Neural cell (in vitro differentiated cells): ENCODE data around the gene CHST1. TPM values are rescaled to one million over a fixed set of nuclear protein-coding genes. Genes with fewer than 3 reads are reported as not detected.

Experiments
- H2AFZ ChIP-seq: fragments of 200-600, 300-800 bp; sonication (generic), shearing (Covaris generic); 2 replicates; pipeline ENCODE4 v1.6.0; 2014; ENCODE audit warnings: low read depth, mild to moderate bottlenecking, antibody characterized with exemption, low read length, moderate library complexity
- H3F3A ChIP-seq: fragments of 200-600 bp; shearing (Covaris generic); 2 replicates; pipeline ENCODE4 v1.6.1; 2016; ENCODE audit warnings: mild to moderate bottlenecking, moderate library complexity, mixed read lengths, antibody characterized with exemption, low read length; ENCODE audit not compliant: insufficient read depth, poor library complexity, severe bottlenecking
- H3K27ac ChIP-seq: fragments of 200-600, 300-800 bp; sonication (generic), shearing (Covaris generic); 2 replicates; pipeline ENCODE4 v1.5.1; 2014; ENCODE audit warnings: mild to moderate bottlenecking, low read length, moderate library complexity
- H3K27me3 ChIP-seq: fragments of 300-800, 200-600 bp; sonication (generic), shearing (Covaris generic); 2 replicates; pipeline ENCODE4 v1.6.0; 2014; ENCODE audit warnings: mild to moderate bottlenecking, low read depth, low read length, moderate library complexity; ENCODE audit not compliant: insufficient read depth
- H3K36me3 ChIP-seq: fragments of 300-800, 200-600 bp; sonication (generic), shearing (Covaris generic); 2 replicates; pipeline ENCODE4 v1.5.1; 2014; ENCODE audit warnings: mild to moderate bottlenecking, antibody characterized with exemption, low read length, moderate library complexity; ENCODE audit not compliant: insufficient read depth
- H3K4me2 ChIP-seq: fragments of 300-800, 200-600 bp; sonication (generic), shearing (Covaris generic); 2 replicates; pipeline ENCODE4 v1.6.0; 2014; ENCODE audit warnings: mild to moderate bottlenecking, low read length
- H3K4me3 ChIP-seq: fragments of 300-800, 200-600 bp; sonication (generic), shearing (Covaris generic); 2 replicates; pipeline ENCODE4 v1.5.1; 2014; ENCODE audit warnings: mild to moderate bottlenecking, low read length, moderate library complexity
- H3K79me2 ChIP-seq: fragments of 200-600 bp; shearing (Covaris generic); replicated peaks from 2 replicates; pipeline ENCODE4 v1.6.0; 2014; ENCODE audit warnings: mild to moderate bottlenecking, low read length, moderate library complexity; ENCODE audit not compliant: insufficient read depth
- H3K9ac ChIP-seq: fragments of 300-800, 200-600 bp; sonication (generic), shearing (Covaris generic); 2 replicates; pipeline ENCODE4 v1.6.1; 2016; ENCODE audit warnings: mild to moderate bottlenecking, low read length, mixed read lengths
- H3K9me2 ChIP-seq: fragments of 200-600 bp; shearing (Covaris generic); 2 replicates; pipeline ENCODE4 v1.6.1; 2016; ENCODE audit warnings: mild to moderate bottlenecking, low read length, mixed read lengths; ENCODE audit not compliant: insufficient read depth
- H3K9me3 ChIP-seq: fragments of 200-600, 300-800 bp; sonication (generic), shearing (Covaris generic); 2 replicates; pipeline ENCODE4 v1.6.1; 2016; ENCODE audit warnings: mild to moderate bottlenecking, mixed run types, low read length, moderate library complexity, mixed read lengths
- H4K20me1 ChIP-seq: fragments of 200-600 bp; shearing (Covaris generic); 2 replicates; pipeline ENCODE4 v1.6.1; 2016; ENCODE audit warnings: mild to moderate bottlenecking, mixed run types; ENCODE audit not compliant: insufficient read depth
- CTCF ChIP-seq: fragments of 450-650 bp; IDR thresholded peaks from 2 replicates; pipeline ENCODE4 v1.5.1; 2014; ENCODE audit warnings: antibody characterized with exemption, mild to moderate bottlenecking, moderate library complexity; ENCODE audit not compliant: poor library complexity, severe bottlenecking
- EP300 ChIP-seq: fragments of 450-650 bp; conservative IDR thresholded peaks from 2 replicates; pipeline ENCODE4 v1.6.1; 2014; ENCODE audit warnings: antibody characterized with exemption, mild to moderate bottlenecking, moderate library complexity; ENCODE audit not compliant: poor library complexity, severe bottlenecking
- EZH2 ChIP-seq: fragments of 200-600, 300-800 bp; shearing (Covaris generic), sonication (generic); IDR thresholded peaks from 2 replicates; pipeline ENCODE4 v1.6.1; 2014; ENCODE audit warnings: antibody characterized with exemption, low read length, borderline replicate concordance, mild to moderate bottlenecking; ENCODE audit not compliant: insufficient read depth, poor library complexity, severe bottlenecking
- MXI1 ChIP-seq: fragments of 450-650 bp; conservative IDR thresholded peaks from 2 replicates; pipeline ENCODE4 v1.6.1; 2014; ENCODE audit warnings: antibody characterized with exemption, mild to moderate bottlenecking; ENCODE audit not compliant: poor library complexity, severe bottlenecking
- POLR2AphosphoS5 ChIP-seq: IDR thresholded peaks from 2 replicates; pipeline ENCODE4 v1.6.1; 2012
- RAD21 ChIP-seq: fragments of 450-650 bp; conservative IDR thresholded peaks from 2 replicates; pipeline ENCODE4 v1.6.1; 2014; ENCODE audit warnings: antibody characterized with exemption, mild to moderate bottlenecking, moderate library complexity
- REST ChIP-seq: IDR thresholded peaks from 2 replicates; pipeline ENCODE4 v1.6.1; 2012; ENCODE audit warnings: borderline replicate concordance
- SMC3 ChIP-seq: fragments of 450-650 bp; conservative IDR thresholded peaks from 2 replicates; pipeline ENCODE4 v1.6.1; 2014; ENCODE audit warnings: antibody characterized with exemption, mild to moderate bottlenecking, moderate library complexity; ENCODE audit not compliant: poor library complexity
- TAF1 ChIP-seq: IDR thresholded peaks from 2 replicates; pipeline ENCODE4 v1.6.1; 2012; ENCODE audit warnings: low read depth
- polyA plus RNA-seq: library from polyadenylated mRNA; depleted of rRNA; stranded (reverse); fragments of >200 nt; gene quantifications from 2 replicates; pipeline ENCODE4 v1.2.3, GENCODE V29; 2014

Gene CHST1
- polyA plus RNA-seq, 1 donor from 2014 or later: 16.2 TPM

- H3K4me3 ChIP-seq: peak overlapping the region; percentile 96
- TF ChIP-seq RAD21: peak; percentile 9
- TF ChIP-seq EZH2: no peak
- no peak for TF ChIP-seq CTCF
- TF ChIP-seq SMC3: peak; percentile 33
- TF ChIP-seq EP300: peak; percentile 23
- TF ChIP-seq MXI1: no peak
- TF ChIP-seq REST: no peak
- TF ChIP-seq TAF1: no peak
- TF ChIP-seq POLR2AphosphoS5: peak; percentile 32
- no peaks in the 10 kb centered on the region for H3K9me2 ChIP-seq
- no peaks in the 10 kb centered on the region for H3K9me3 ChIP-seq
- no peaks in the 10 kb centered on the region for H3K36me3 ChIP-seq
- H3K79me2 ChIP-seq: peaks cover 31% of the 10 kb centered on the region
- H3K27ac ChIP-seq: peak overlapping the region; percentile 33
- peak overlapping the region; percentile 86 for H3K4me2 ChIP-seq
- H3K9ac ChIP-seq: peak overlapping the region; percentile 80
- no peaks in the 10 kb centered on the region for H4K20me1 ChIP-seq
- H3F3A ChIP-seq: no peaks in the 10 kb centered on the region
- H3K27me3 ChIP-seq: no peaks in the 10 kb centered on the region
- no peak overlapping the region for H2AFZ ChIP-seq
Observed at GRCh38 chr11:45662665-45663485, 2.5 kb downstream of the CHST1 start.

GRCh38 chr11:45662096-45662664 lies 3.2 kb downstream of the CHST1 start:
- Histone ChIP-seq H3K9ac (peak overlapping the region; percentile 3), H3K36me3 (no peaks in the 10 kb centered on the region), H3K9me3 (no peaks in the 10 kb centered on the region), H2AFZ (no peak overlapping the region), H3K4me2 (peak overlapping the region; percentile 43), H3K4me3 (peak overlapping the region; percentile 96), H3K27me3 (no peaks in the 10 kb centered on the region), H3K9me2 (no peaks in the 10 kb centered on the region), H4K20me1 (no peaks in the 10 kb centered on the region), H3K79me2 (peaks cover 31% of the 10 kb centered on the region), H3F3A (no peaks in the 10 kb centered on the region), H3K27ac (no peak overlapping the region)
- TF ChIP-seq EZH2 (no peak), EP300 (no peak), MXI1 (no peak), POLR2AphosphoS5 (no peak), SMC3 (no peak), REST (no peak), CTCF (no peak), TAF1 (no peak), RAD21 (no peak)
